SU-DHL-6 (cell line): Measurements from ENCODE around the gene FOXO3.

Experiments used
- H2AFZ ChIP-seq: fragments of 200-600 bp; sonication (generic); 2 replicates; pipeline ENCODE4 v1.6.1; 2014; ENCODE audit warnings: low read depth, mild to moderate bottlenecking, moderate library complexity, mixed read lengths, antibody characterized with exemption, low read length; ENCODE audit not compliant: severe bottlenecking
- H3F3A ChIP-seq: fragments of 200-600 bp; shearing (Covaris generic); 2 replicates; pipeline ENCODE4 v1.6.0; 2016; ENCODE audit warnings: antibody characterized with exemption, mild to moderate bottlenecking; ENCODE audit not compliant: insufficient read depth
- H3K27ac ChIP-seq: fragments of 200-600 bp; sonication (generic); 2 replicates; pipeline ENCODE4 v1.5.1; 2016; ENCODE audit warnings: low read depth, mild to moderate bottlenecking, low read length, moderate library complexity, mixed read lengths
- H3K27me3 ChIP-seq: fragments of 200-600 bp; sonication (generic), shearing (Covaris generic); 2 replicates; pipeline ENCODE4 v1.6.0; 2014; ENCODE audit warnings: mild to moderate bottlenecking, low read length
- H3K36me3 ChIP-seq: fragments of 200-600 bp; sonication (generic); 2 replicates; pipeline ENCODE4 v1.6.1; 2014; ENCODE audit warnings: mild to moderate bottlenecking, low read length, mixed read lengths
- H3K4me2 ChIP-seq: fragments of 300-600, 200-600 bp; shearing (Covaris generic), sonication (generic); 2 replicates; pipeline ENCODE4 v1.6.0; 2014; ENCODE audit warnings: low read length, low read depth, mild to moderate bottlenecking; ENCODE audit not compliant: poor library complexity, severe bottlenecking
- H3K4me3 ChIP-seq: fragments of 200-600 bp; sonication (generic); 2 replicates; pipeline ENCODE4 v1.5.1; 2014; ENCODE audit warnings: antibody characterized with exemption, low read length, mild to moderate bottlenecking, mixed read lengths; ENCODE audit not compliant: insufficient read depth, poor library complexity, severe bottlenecking
- H3K79me2 ChIP-seq: fragments of 200-600 bp; sonication (generic); 2 replicates; pipeline ENCODE4 v1.6.1; 2014; ENCODE audit warnings: mild to moderate bottlenecking, low read length, moderate library complexity; ENCODE audit not compliant: insufficient read depth
- H3K9ac ChIP-seq: fragments of 200-600 bp; sonication (generic); 2 replicates; pipeline ENCODE4 v1.7.0; 2014; ENCODE audit warnings: mild to moderate bottlenecking, low read length
- H3K9me2 ChIP-seq: fragments of 200-600 bp; sonication (generic); replicated peaks from 2 replicates; pipeline ENCODE4 v1.6.1; 2014; ENCODE audit warnings: low read length; ENCODE audit not compliant: insufficient read depth
- H3K9me3 ChIP-seq: fragments of 200-600 bp; sonication (generic); 2 replicates; pipeline ENCODE4 v1.6.1; 2014; ENCODE audit warnings: low read length, mixed read lengths; ENCODE audit not compliant: insufficient read depth
- H4K20me1 ChIP-seq: fragments of 200-600 bp; sonication (generic); 2 replicates; pipeline ENCODE4 v1.6.1; 2014; ENCODE audit warnings: low read depth, mild to moderate bottlenecking, antibody characterized with exemption, low read length, moderate library complexity, mixed read lengths
- EZH2phosphoT487 ChIP-seq: fragments of 200-600 bp; sonication (generic), shearing (Covaris generic); conservative IDR thresholded peaks from 2 replicates; pipeline ENCODE4 v1.6.1; 2018; ENCODE audit warnings: mild to moderate bottlenecking, antibody characterized with exemption, low read length, moderate library complexity, mixed read lengths
- TF ChIP-seq, protein P1 (sequence below): fragments of 200-600 bp; sonication (generic); IDR thresholded peaks from one replicate; pipeline ENCODE4 v1.5.1; 2017; ENCODE audit warnings: antibody characterized with exemption, mild to moderate bottlenecking, low read length, moderate library complexity; ENCODE audit not compliant: insufficient read depth, poor library complexity, severe bottlenecking

FOXO3 gene

GRCh38 chr6:108581932-108582475 lies 21.3 kb downstream of the FOXO3 start:
- Histone ChIP-seq H3K27ac (no peak overlapping the region), H3K4me2 (no peak overlapping the region), H3K9me3 (no peaks in the 10 kb centered on the region)

GRCh38 chr6:108582618-108583017 lies 21.9 kb downstream of the FOXO3 start:
- H2AFZ ChIP-seq = no peak overlapping the region
- no peaks in the 10 kb centered on the region for H4K20me1 ChIP-seq
- no peaks in the 10 kb centered on the region for H3K36me3 ChIP-seq
- H3K27me3 ChIP-seq = no peaks in the 10 kb centered on the region
- H3K4me3 ChIP-seq = no peak overlapping the region
- no peaks in the 10 kb centered on the region for H3K9me2 ChIP-seq
- no peak overlapping the region for H3K27ac ChIP-seq
- H3K9ac ChIP-seq = no peak overlapping the region
- H3F3A ChIP-seq = no peaks in the 10 kb centered on the region
- no peak overlapping the region for H3K4me2 ChIP-seq
- TF ChIP-seq EZH2phosphoT487 = no peak
- TF ChIP-seq, protein P1, sequence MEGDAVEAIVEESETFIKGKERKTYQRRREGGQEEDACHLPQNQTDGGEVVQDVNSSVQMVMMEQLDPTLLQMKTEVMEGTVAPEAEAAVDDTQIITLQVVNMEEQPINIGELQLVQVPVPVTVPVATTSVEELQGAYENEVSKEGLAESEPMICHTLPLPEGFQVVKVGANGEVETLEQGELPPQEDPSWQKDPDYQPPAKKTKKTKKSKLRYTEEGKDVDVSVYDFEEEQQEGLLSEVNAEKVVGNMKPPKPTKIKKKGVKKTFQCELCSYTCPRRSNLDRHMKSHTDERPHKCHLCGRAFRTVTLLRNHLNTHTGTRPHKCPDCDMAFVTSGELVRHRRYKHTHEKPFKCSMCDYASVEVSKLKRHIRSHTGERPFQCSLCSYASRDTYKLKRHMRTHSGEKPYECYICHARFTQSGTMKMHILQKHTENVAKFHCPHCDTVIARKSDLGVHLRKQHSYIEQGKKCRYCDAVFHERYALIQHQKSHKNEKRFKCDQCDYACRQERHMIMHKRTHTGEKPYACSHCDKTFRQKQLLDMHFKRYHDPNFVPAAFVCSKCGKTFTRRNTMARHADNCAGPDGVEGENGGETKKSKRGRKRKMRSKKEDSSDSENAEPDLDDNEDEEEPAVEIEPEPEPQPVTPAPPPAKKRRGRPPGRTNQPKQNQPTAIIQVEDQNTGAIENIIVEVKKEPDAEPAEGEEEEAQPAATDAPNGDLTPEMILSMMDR = no peak
- H3K9me3 ChIP-seq = no peaks in the 10 kb centered on the region
- no peaks in the 10 kb centered on the region for H3K79me2 ChIP-seq

More at GRCh38 chr6:108581932-108582475, 21.3 kb downstream of the FOXO3 start:
- Histone ChIP-seq H3F3A (no peaks in the 10 kb centered on the region), H3K4me3 (no peak overlapping the region), H3K79me2 (no peaks in the 10 kb centered on the region), H3K27me3 (no peaks in the 10 kb centered on the region), H3K36me3 (no peaks in the 10 kb centered on the region), H2AFZ (no peak overlapping the region), H3K9me2 (no peaks in the 10 kb centered on the region), H3K9ac (no peak overlapping the region), H4K20me1 (no peaks in the 10 kb centered on the region)
- TF ChIP-seq, protein P1 = no peak

DNA sequence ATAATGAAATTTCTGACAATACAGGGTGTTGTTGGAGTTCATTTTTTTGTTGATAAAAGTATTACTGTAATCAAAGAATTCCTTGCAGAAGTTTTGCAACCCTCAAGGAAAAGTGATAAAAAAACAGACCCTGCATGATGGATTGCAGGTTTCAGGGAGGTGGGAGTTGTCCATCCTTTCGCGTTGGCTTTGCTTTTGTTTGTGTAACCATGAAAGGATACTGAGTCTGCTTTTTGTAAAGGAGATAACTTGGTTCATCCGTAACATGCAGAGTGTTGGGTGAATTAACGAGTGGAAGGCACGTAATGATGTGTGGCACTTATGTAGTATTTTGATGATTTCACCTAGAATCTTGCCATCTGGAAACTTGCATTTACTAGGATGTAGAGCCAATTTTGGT lies 23.6 kb downstream of the FOXO3 start:
- Histone ChIP-seq H3K27ac (no peak overlapping the region), H4K20me1 (no peaks in the 10 kb centered on the region), H3F3A (no peaks in the 10 kb centered on the region), H3K79me2 (no peaks in the 10 kb centered on the region), H3K4me2 (no peak overlapping the region), H3K9me3 (no peaks in the 10 kb centered on the region), H3K9ac (no peak overlapping the region), H3K9me2 (no peaks in the 10 kb centered on the region), H3K4me3 (no peak overlapping the region), H2AFZ (no peak overlapping the region), H3K27me3 (no peaks in the 10 kb centered on the region), H3K36me3 (no peaks in the 10 kb centered on the region)
- no peak for TF ChIP-seq EZH2phosphoT487
- TF ChIP-seq, protein P1 = no peak
